ENCODE measurements around the gene SCYGR4.

- TF ChIP-seq POLR2A (IDR thresholded peaks at IDR 0.05) = no peak
- no peak for TF ChIP-seq CTCF (IDR thresholded peaks at IDR 0.05)
These were observed 12.1 kb downstream of the SCYGR4 start for GRCh38 chr2:227629435-227629834.
